ENCODE results near the gene FAM236C. TPM values are rescaled to one million over a fixed set of nuclear protein-coding genes. Genes with fewer than 3 reads are reported as not detected.

Gene FAM236C
- total RNA-seq, 1 donor from 2014 or later: not detected

Other genes starting within 250 kb of the FAM236C start
- 10.9 and 16.5 TPM in 2 replicates for gene PHKA1, start 198.3 kb upstream of the FAM236C start, total RNA-seq (ENCODE audit: low replicate concordance)
- gene DMRTC1B, start 135.7 kb upstream of the FAM236C start, total RNA-seq (ENCODE audit: low replicate concordance): 1.9 and 2.2 TPM in 2 replicates
- not detected in 2 replicates for gene FAM236B, start 130.0 kb upstream of the FAM236C start, total RNA-seq (ENCODE audit: low replicate concordance)
- not detected in 2 replicates for gene FAM236D, start 104.4 kb upstream of the FAM236C start, total RNA-seq (ENCODE audit: low replicate concordance)
- gene FAM236A, start 25.6 kb downstream of the FAM236C start, total RNA-seq (ENCODE audit: low replicate concordance): not detected in 2 replicates
- gene DMRTC1, start 31.2 kb downstream of the FAM236C start, total RNA-seq (ENCODE audit: low replicate concordance): 0.51 and 1.2 TPM in 2 replicates
- gene PABPC1L2B, start 90.3 kb downstream of the FAM236C start, total RNA-seq (ENCODE audit: low replicate concordance): 0.17 TPM in 1 of 2 replicates, not detected in the other
- not detected in 2 replicates for gene PABPC1L2A, start 166.9 kb downstream of the FAM236C start, total RNA-seq (ENCODE audit: low replicate concordance)

Data from type B pancreatic cell (in vitro differentiated cells).